ENCODE results near the gene RNU6-1. TPM values are rescaled to one million over a fixed set of nuclear protein-coding genes. Genes with fewer than 3 reads are reported as not detected.

RNU6-1 gene
- polyA plus RNA-seq, 2 of the 4 experiments (the other 2 are of a cell fraction) = not detected

GRCh38 chr15:67859331-67859946 lies 19.6 kb upstream of the RNU6-1 start (continued):
- TF ChIP-seq KDM5A (IDR thresholded peaks at IDR 0.05) = no peak
- no peak for TF ChIP-seq TFCP2L1 (CRISPR knock-in tag; IDR thresholded peaks at IDR 0.05)
- no peak for TF ChIP-seq ZSCAN20 (CRISPR knock-in tag; IDR thresholded peaks at IDR 0.05)

- CTCF ChIA-PET = interaction anchor here (0.7 to 1.4 kb wide), 5 partner anchors 16 to 400 kb away, joined by 3 to 4 read pairs (median 3); no protein-coding TSS in a partner anchor
- Histone ChIP-seq H3K4me2 (no peak overlapping the region), H3K4me3 (no peak overlapping the region), H3K4me1 (0 out of 3 replicates have a peak, but pooled peaks cover 4% of the 10 kb centered on the region), H3K9me3 (no peaks in the 10 kb centered on the region), H3K27ac (no peak overlapping the region)
- POLR2A ChIA-PET = no interaction called here
- TF ChIP-seq FOXS1 (CRISPR knock-in tag; IDR thresholded peaks at IDR 0.05) = no peak
- no peak for TF ChIP-seq CTCF (IDR thresholded peaks at IDR 0.05)
- no peak for TF ChIP-seq CEBPB (IDR thresholded peaks at IDR 0.05)
- ATAC-seq (no peak), FAIRE-seq (no peak), DNase-seq (ENCODE audit: low read depth in 1 of 2, low spot score in 1 of 2) (no peak)
- 71% methylated on average over 3 of the region's 3 CpGs for WGBS (ENCODE audit: missing lambda C conversion rate)
Observed at GRCh38 chr15:67857220-67857619, 17.4 kb upstream of the RNU6-1 start.

- 71% methylated on average over 3 of the region's 3 CpGs for WGBS (ENCODE audit: missing lambda C conversion rate)
- DNase-seq (ENCODE audit: low read depth in 1 of 2, low spot score in 1 of 2) (no peak), FAIRE-seq (no peak), ATAC-seq (no peak)
- peaks cover 14% of the 10 kb centered on the region for H3K4me1 ChIP-seq
- no peak for TF ChIP-seq MAX (IDR thresholded peaks at IDR 0.05)
- no peak for TF ChIP-seq HOXB13 (CRISPR knock-in tag; IDR thresholded peaks at IDR 0.05; ENCODE audit: low read depth)
- TF ChIP-seq JUN (IDR thresholded peaks at IDR 0.05) = no peak
- TF ChIP-seq CTCF (IDR thresholded peaks at IDR 0.05) = no peak
- TF ChIP-seq ZSCAN20 (CRISPR knock-in tag; IDR thresholded peaks at IDR 0.05) = no peak
- no peak for TF ChIP-seq HOXB5 (CRISPR knock-in tag; IDR thresholded peaks at IDR 0.05)
- no peak for TF ChIP-seq ZFP36 (IDR thresholded peaks at IDR 0.05; ENCODE audit: borderline replicate concordance, partially characterized antibody)
- TF ChIP-seq PHF8 (IDR thresholded peaks at IDR 0.05; ENCODE audit: borderline replicate concordance, low read depth) = no peak
- TF ChIP-seq HOXA7 (CRISPR knock-in tag; IDR thresholded peaks at IDR 0.05) = no peak
- TF ChIP-seq NR3C1 (IDR thresholded peaks at IDR 0.05) = no peak
- no peak for TF ChIP-seq ZNF302 (CRISPR knock-in tag; IDR thresholded peaks at IDR 0.05)
- TF ChIP-seq HEYL (CRISPR knock-in tag; IDR thresholded peaks at IDR 0.05) = no peak
- TF ChIP-seq E2F6 (IDR thresholded peaks at IDR 0.05; ENCODE audit: borderline replicate concordance, low read depth) = no peak
- H3K4me2 ChIP-seq = no peak overlapping the region
- no peak overlapping the region for H3K4me3 ChIP-seq
- ChIA-PET POLR2A (no interaction called here), CTCF (interaction anchor here (0.9 to 9.7 kb wide), 2 partner anchors 7 to 299 kb away, joined by 4 to 66 read pairs; no protein-coding TSS in a partner anchor)
- H3K27ac ChIP-seq = no peak overlapping the region
- no peaks in the 10 kb centered on the region for H3K9me3 ChIP-seq
Observed at GRCh38 chr15:67855842-67856241, 16.0 kb upstream of the RNU6-1 start.
